Measurements from ENCODE around the gene ZNF813. TPM values are rescaled to one million over a fixed set of nuclear protein-coding genes. Genes with fewer than 3 reads are reported as not detected.

ZNF813 gene
- polyA plus RNA-seq, 4 donors: 0.45 to 7.6 (median 1.1) TPM

- 48 to 54% (median 50%) methylated on average over 11 of the region's 11 CpGs for WGBS, 3 donors
- Histone ChIP-seq H3K27me3 (ENCODE audit: control insufficient read depth in 3 of 3, insufficient read depth in 3 of 3, low read length in 3 of 3) (no peaks in the 10 kb centered on the region), H3K36me3 (ENCODE audit: control insufficient read depth in 3 of 3, insufficient read depth in 2 of 3, low read depth in 1 of 3, low read length in 3 of 3) (peaks cover 0 to 2% (median 2%) of the 10 kb centered on the region in 3 donors), H3K9me3 (ENCODE audit: control insufficient read depth in 2 of 2, insufficient read depth in 1 of 2, low read depth in 1 of 2, low read length in 1 of 2) (no peaks in the 10 kb centered on the region), H3K4me3 (ENCODE audit: low read depth in 1 of 3, low read length in 3 of 3) (peak overlapping the region; percentile 2 to 83 (median 62)), H3K27ac (ENCODE audit: low read depth in 1 of 3, low read length in 2 of 3) (peak overlapping the region in 2 of 3 donors; percentile 87 to 91), H3K4me1 (ENCODE audit: control insufficient read depth in 3 of 3, insufficient read depth in 2 of 3, low read depth in 1 of 3, low read length in 2 of 3) (peaks cover 0 to 6% (median 0%) of the 10 kb centered on the region in 3 donors)
- FAIRE-seq (no peak), DNase-seq (no peak)
Observed at GRCh38 chr19:53537121-53537520, 69.6 kb downstream of the ZNF813 start.

- 55 to 61% (median 58%) methylated on average over 78 to 81 of the region's 81 CpGs for WGBS, 3 donors
- DNase-seq (peak; percentile 73 to 91), FAIRE-seq (no peak)
- Histone ChIP-seq H3K9me3 (ENCODE audit: control insufficient read depth in 2 of 2, insufficient read depth in 1 of 2, low read depth in 1 of 2, low read length in 1 of 2) (no peaks in the 10 kb centered on the region), H3K4me1 (ENCODE audit: control insufficient read depth in 3 of 3, insufficient read depth in 2 of 3, low read depth in 1 of 3, low read length in 2 of 3) (peaks cover 0 to 6% (median 0%) of the 10 kb centered on the region in 3 donors), H3K4me3 (ENCODE audit: low read depth in 1 of 3, low read length in 3 of 3) (peak within 1 kb of the TSS; percentile 54 to 83 (median 62)), H3K27me3 (ENCODE audit: control insufficient read depth in 3 of 3, insufficient read depth in 3 of 3, low read length in 3 of 3) (no peaks in the 10 kb centered on the region), H3K27ac (ENCODE audit: low read depth in 1 of 3, low read length in 2 of 3) (peak within 1 kb of the TSS; percentile 50 to 91 (median 87)), H3K36me3 (ENCODE audit: control insufficient read depth in 3 of 3, insufficient read depth in 2 of 3, low read depth in 1 of 3, low read length in 3 of 3) (peaks cover 0 to 2% (median 2%) of the 10 kb centered on the region in 3 donors)
Observed at GRCh38 chr19:53537521-53538377, 70.2 kb downstream of the ZNF813 start, which contains the start of gene ZNF331. Gene ZNF331 (plus strand): TSS chr19:53538145. CDS start chr19:53569377, 31,232 bp downstream.

- Histone ChIP-seq H3K27me3 (ENCODE audit: control insufficient read depth in 3 of 3, insufficient read depth in 3 of 3, low read length in 3 of 3) (no peaks in the 10 kb centered on the region), H3K4me1 (ENCODE audit: control insufficient read depth in 3 of 3, insufficient read depth in 2 of 3, low read depth in 1 of 3, low read length in 2 of 3) (peaks cover 0 to 6% (median 0%) of the 10 kb centered on the region in 3 donors), H3K36me3 (ENCODE audit: control insufficient read depth in 3 of 3, insufficient read depth in 2 of 3, low read depth in 1 of 3, low read length in 3 of 3) (peaks cover 0 to 2% (median 2%) of the 10 kb centered on the region in 3 donors), H3K4me3 (ENCODE audit: low read depth in 1 of 3, low read length in 3 of 3) (peak overlapping the region; percentile 54 to 83 (median 62)), H3K27ac (ENCODE audit: low read depth in 1 of 3, low read length in 2 of 3) (peak overlapping the region; percentile 50 to 91 (median 87)), H3K9me3 (ENCODE audit: control insufficient read depth in 2 of 2, insufficient read depth in 1 of 2, low read depth in 1 of 2, low read length in 1 of 2) (no peaks in the 10 kb centered on the region)
- DNase-seq (peak in 1 of 2 donors; percentile 21), FAIRE-seq (no peak)
- 54 to 58% (median 56%) methylated on average over 32 to 36 of the region's 36 CpGs for WGBS, 3 donors
Observed at GRCh38 chr19:53538378-53539109, 71.0 kb downstream of the ZNF813 start.

- H3K27ac ChIP-seq (ENCODE audit: low read depth in 1 of 3, low read length in 2 of 3): no peak overlapping the region
- no peaks in the 10 kb centered on the region for H3K9me3 ChIP-seq (ENCODE audit: control insufficient read depth in 2 of 2, insufficient read depth in 1 of 2, low read depth in 1 of 2, low read length in 1 of 2)
- H3K36me3 ChIP-seq (ENCODE audit: control insufficient read depth in 3 of 3, insufficient read depth in 2 of 3, low read depth in 1 of 3, low read length in 3 of 3): peaks cover 0 to 2% (median 2%) of the 10 kb centered on the region in 3 donors
- FAIRE-seq (no peak), DNase-seq (no peak)
- WGBS, 3 donors: 84 to 92% (median 89%) methylated on average over 4 of the region's 4 CpGs
- H3K4me3 ChIP-seq (ENCODE audit: low read depth in 1 of 3, low read length in 3 of 3): no peak overlapping the region
- peaks cover 0 to 4% (median 0%) of the 10 kb centered on the region in 3 donors for H3K4me1 ChIP-seq (ENCODE audit: control insufficient read depth in 3 of 3, insufficient read depth in 2 of 3, low read depth in 1 of 3, low read length in 2 of 3)
- no peaks in the 10 kb centered on the region for H3K27me3 ChIP-seq (ENCODE audit: control insufficient read depth in 3 of 3, insufficient read depth in 3 of 3, low read length in 3 of 3)
Observed at GRCh38 chr19:53540091-53540490, 72.6 kb downstream of the ZNF813 start.

DNA sequence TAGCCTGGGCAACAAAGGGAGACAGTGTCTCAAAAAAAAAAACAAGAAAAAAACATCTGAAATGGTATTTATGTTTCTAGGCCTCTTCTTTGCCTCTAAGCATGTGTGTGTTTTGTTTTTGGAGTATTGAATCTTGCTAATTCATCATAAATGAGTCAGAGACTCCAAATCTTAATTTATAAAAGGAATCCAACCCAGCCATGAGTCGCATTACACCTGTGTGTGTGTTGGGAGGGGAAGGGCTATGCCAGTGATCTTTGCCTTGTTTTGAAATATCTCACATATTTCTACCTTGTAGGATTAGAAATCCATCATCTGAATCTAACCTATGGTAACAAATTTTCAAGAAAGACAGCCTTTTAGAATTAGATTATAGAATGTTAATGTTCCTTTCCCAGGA, 74.4 kb downstream of the ZNF813 start:
- peaks cover 0 to 9% (median 2%) of the 10 kb centered on the region in 3 donors for H3K36me3 ChIP-seq (ENCODE audit: control insufficient read depth in 3 of 3, insufficient read depth in 2 of 3, low read depth in 1 of 3, low read length in 3 of 3)
- H3K4me1 ChIP-seq (ENCODE audit: control insufficient read depth in 3 of 3, insufficient read depth in 2 of 3, low read depth in 1 of 3, low read length in 2 of 3): no peaks in the 10 kb centered on the region
- 91 to 100% (median 92%) methylated on average over 1 of the region's 1 CpG for WGBS, 3 donors
- DNase-seq (no peak), FAIRE-seq (no peak)
- no peaks in the 10 kb centered on the region for H3K9me3 ChIP-seq (ENCODE audit: control insufficient read depth in 2 of 2, insufficient read depth in 1 of 2, low read depth in 1 of 2, low read length in 1 of 2)
- H3K27me3 ChIP-seq (ENCODE audit: control insufficient read depth in 3 of 3, insufficient read depth in 3 of 3, low read length in 3 of 3): no peaks in the 10 kb centered on the region
- H3K4me3 ChIP-seq (ENCODE audit: low read depth in 1 of 3, low read length in 3 of 3): no peak overlapping the region
- H3K27ac ChIP-seq (ENCODE audit: low read depth in 1 of 3, low read length in 2 of 3): no peak overlapping the region

DNA sequence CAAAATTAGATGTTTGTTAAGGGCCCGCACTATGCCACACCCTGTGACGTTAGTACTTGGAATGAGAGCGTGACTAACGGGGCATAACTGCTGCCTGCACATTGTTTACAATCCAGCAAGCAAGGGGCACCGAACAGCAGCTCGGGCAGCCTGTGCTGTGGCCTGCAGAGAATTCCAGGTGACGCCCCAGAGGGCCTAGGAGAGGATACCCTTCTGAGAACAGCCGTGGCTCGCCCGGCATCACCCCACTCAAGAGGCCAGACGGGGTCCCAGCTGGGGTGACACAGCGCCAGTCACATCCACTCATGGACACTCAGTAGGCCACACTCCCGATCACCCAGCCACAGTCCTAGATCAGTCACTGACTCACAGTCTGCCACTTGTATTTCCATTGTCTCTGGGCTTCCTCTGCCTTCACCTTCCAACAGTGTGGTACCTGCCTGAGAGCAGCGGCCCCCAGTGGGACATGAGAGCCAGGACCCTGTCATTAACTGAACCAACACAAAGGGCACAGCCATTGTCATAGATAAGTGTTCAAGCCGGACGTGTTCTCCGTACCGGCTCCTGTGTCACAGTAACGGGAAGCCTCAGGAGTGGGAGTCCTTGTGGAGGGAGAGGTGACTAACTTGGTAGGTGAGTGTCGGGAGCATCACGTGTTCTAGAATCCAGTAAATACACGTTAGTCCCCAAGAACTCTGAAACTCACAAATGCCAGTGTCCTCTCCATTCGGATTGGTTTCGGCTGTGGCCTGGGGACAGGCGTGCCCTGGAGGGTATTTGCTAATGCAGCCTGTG, 77.9 kb downstream of the ZNF813 start:
- 83 to 88% (median 86%) methylated on average over 25 of the region's 25 CpGs for WGBS, 3 donors
- Histone ChIP-seq H3K27me3 (ENCODE audit: control insufficient read depth in 3 of 3, insufficient read depth in 3 of 3, low read length in 3 of 3) (no peaks in the 10 kb centered on the region), H3K9me3 (ENCODE audit: control insufficient read depth in 2 of 2, insufficient read depth in 1 of 2, low read depth in 1 of 2, low read length in 1 of 2) (no peaks in the 10 kb centered on the region), H3K27ac (ENCODE audit: low read depth in 1 of 3, low read length in 2 of 3) (no peak overlapping the region), H3K4me3 (ENCODE audit: low read depth in 1 of 3, low read length in 3 of 3) (no peak overlapping the region), H3K36me3 (ENCODE audit: control insufficient read depth in 3 of 3, insufficient read depth in 2 of 3, low read depth in 1 of 3, low read length in 3 of 3) (peaks cover 0 to 7% (median 2%) of the 10 kb centered on the region in 3 donors), H3K4me1 (ENCODE audit: control insufficient read depth in 3 of 3, insufficient read depth in 2 of 3, low read depth in 1 of 3, low read length in 2 of 3) (no peaks in the 10 kb centered on the region)
- DNase-seq: no peak
- no peak for FAIRE-seq
